GM23338 (cell line): Measurements from ENCODE around the gene ARL15. TPM values are rescaled to one million over a fixed set of nuclear protein-coding genes. Genes with fewer than 3 reads are reported as not detected.

Experiments used
- ATAC-seq: fragments of 200-7000 bp; cut with Tn5 transposase; 3 replicates; pipeline ENCODE4 v1.9.1; 2020
- DNase-seq: peaks from one replicate; pipeline ENCODE4 v3.0.0-alpha.2; 2015; ENCODE audit warnings: low spot score
- H2AFZ ChIP-seq: fragments of 200-600 bp; sonication (generic); 2 replicates; pipeline ENCODE4 v1.8.0; 2016; ENCODE audit warnings: antibody characterized with exemption, mild to moderate bottlenecking, moderate library complexity
- H3F3A ChIP-seq: fragments of 200-600 bp; sonication (generic); replicated peaks from 2 replicates; pipeline ENCODE4 v1.8.0; 2017; ENCODE audit warnings: antibody characterized with exemption, mixed run types, low read depth
- H3K27ac ChIP-seq: fragments of 200-600 bp; sonication (generic); 2 replicates; pipeline ENCODE4 v1.6.1; 2016; ENCODE audit warnings: low read depth
- H3K27me3 ChIP-seq: fragments of 200-600 bp; sonication (generic); 2 replicates; pipeline ENCODE4 v1.8.0; 2016; ENCODE audit warnings: mild to moderate bottlenecking, mixed run types, moderate library complexity; ENCODE audit not compliant: insufficient read depth
- H3K36me3 ChIP-seq: fragments of 200-600 bp; sonication (generic); 2 replicates; pipeline ENCODE4 v1.8.0; 2016; ENCODE audit warnings: mild to moderate bottlenecking; ENCODE audit not compliant: insufficient read depth
- H3K4me1 ChIP-seq: fragments of 200-600 bp; sonication (generic); 2 replicates; pipeline ENCODE4 v1.8.0; 2016; ENCODE audit warnings: mild to moderate bottlenecking, moderate library complexity; ENCODE audit not compliant: insufficient read depth
- H3K4me2 ChIP-seq: fragments of 200-600 bp; sonication (generic); 2 replicates; pipeline ENCODE4 v1.7.1; 2017; ENCODE audit warnings: mixed run types
- H3K4me3 ChIP-seq: fragments of 200-600 bp; sonication (generic); 2 replicates; pipeline ENCODE4 v1.6.1; 2016; ENCODE audit warnings: mixed run types
- H3K79me2 ChIP-seq: fragments of 200-600 bp; sonication (generic); replicated peaks from 2 replicates; pipeline ENCODE4 v1.8.0; 2017; ENCODE audit warnings: mild to moderate bottlenecking; ENCODE audit not compliant: insufficient read depth
- H3K9me2 ChIP-seq: fragments of 200-600 bp; sonication (generic); 2 replicates; pipeline ENCODE4 v1.8.0; 2017; ENCODE audit not compliant: insufficient read depth
- H4K20me1 ChIP-seq: fragments of 200-600 bp; sonication (generic); replicated peaks from 2 replicates; pipeline ENCODE4 v1.8.0; 2017; ENCODE audit warnings: mild to moderate bottlenecking; ENCODE audit not compliant: insufficient read depth
- H3K27ac Mint-ChIP-seq: 2 replicates; pipeline ENCODE4 v1.8.0; 2020; ENCODE audit warnings: inconsistent platforms, mild to moderate bottlenecking, moderate library complexity, mixed read lengths
- H3K27me3 Mint-ChIP-seq: 3 replicates; pipeline ENCODE4 v1.8.0; 2022; ENCODE audit warnings: low read depth, mild to moderate bottlenecking, moderate library complexity, mixed read lengths, inconsistent platforms; ENCODE audit not compliant: insufficient read depth, poor library complexity
- H3K36me3 Mint-ChIP-seq: 3 replicates; pipeline ENCODE4 v1.8.0; 2021; ENCODE audit warnings: low read depth, mild to moderate bottlenecking, inconsistent platforms, moderate library complexity, mixed read lengths
- H3K4me1 Mint-ChIP-seq: 3 replicates; pipeline ENCODE4 v1.8.0; 2020; ENCODE audit warnings: mild to moderate bottlenecking, inconsistent platforms, mixed read lengths
- H3K4me3 Mint-ChIP-seq: 3 replicates; pipeline ENCODE4 v1.8.0; 2021; ENCODE audit warnings: moderate library complexity, mild to moderate bottlenecking, inconsistent platforms, mixed read lengths
- H3K9me3 Mint-ChIP-seq: 3 replicates; pipeline ENCODE4 v1.8.0; 2020; ENCODE audit warnings: moderate library complexity, mild to moderate bottlenecking, inconsistent platforms, mixed read lengths
- CREB1 ChIP-seq: fragments of 250-450 bp; sonication (Bioruptor Pico); IDR thresholded peaks from 2 replicates; pipeline ENCODE4 v1.5.0; 2020; ENCODE audit warnings: low read depth, mild to moderate bottlenecking, moderate library complexity
- EZH2 ChIP-seq: fragments of 200-600 bp; sonication (generic); IDR thresholded peaks from one replicate; pipeline ENCODE4 v1.8.0; 2017; ENCODE audit warnings: antibody characterized with exemption, mild to moderate bottlenecking, low read depth; ENCODE audit not compliant: unreplicated experiment
- EZH2phosphoT487 ChIP-seq: fragments of 200-600 bp; sonication (generic); IDR thresholded peaks from one replicate; pipeline ENCODE4 v1.8.1; 2018; ENCODE audit warnings: antibody characterized with exemption; ENCODE audit not compliant: unreplicated experiment
- JUNB ChIP-seq: IDR thresholded peaks from one replicate; pipeline ENCODE4 v1.6.1; 2016; ENCODE audit warnings: antibody characterized with exemption; ENCODE audit not compliant: unreplicated experiment
- NANOG ChIP-seq: IDR thresholded peaks from 2 replicates; pipeline ENCODE4 v1.6.1; 2016; ENCODE audit warnings: antibody characterized with exemption, borderline replicate concordance
- POLR2AphosphoS5 ChIP-seq: IDR thresholded peaks from 2 replicates; pipeline ENCODE4 v1.6.1; 2016; ENCODE audit warnings: antibody characterized with exemption, low read depth
- STAT1 ChIP-seq: IDR thresholded peaks from one replicate; pipeline ENCODE4 v1.6.1; 2016; ENCODE audit warnings: antibody characterized with exemption; ENCODE audit not compliant: unreplicated experiment
- ZNF114 ChIP-seq: fragments of 250-450 bp; sonication (Bioruptor Pico); IDR thresholded peaks from 2 replicates; pipeline ENCODE4 v1.5.0; 2020; ENCODE audit warnings: mild to moderate bottlenecking, moderate library complexity
- ZNF331 ChIP-seq: fragments of 250-450 bp; sonication (Bioruptor Pico); IDR thresholded peaks from 2 replicates; pipeline ENCODE4 v1.5.0; 2020; ENCODE audit warnings: low read depth, mild to moderate bottlenecking, moderate library complexity
- polyA plus RNA-seq: library from polyadenylated mRNA; unstranded; fragments of >200 nt; fragmentation: Nextera tagmentation; extraction: Ambion mirVana; gene quantifications from 2 replicates; pipeline ENCODE4 v1.2.1, GENCODE V29; 2016
- total RNA-seq: library from RNA; depleted of rRNA; stranded (reverse); fragments of >200 nt; shearing (Covaris generic); gene quantifications from 2 replicates; pipeline ENCODE4 v1.2.3, GENCODE V29; 2014
- TF ChIP-seq, protein P1 (sequence below), 2 experiments: fragments of 200-600 bp in 1 of 2; sonication (generic) in 1 of 2; conservative IDR thresholded peaks; 2 replicates each; pipeline versions ENCODE4 v1.5.1 to v1.6.1; 2016 to 2017; ENCODE audit warnings: antibody characterized with exemption in 2 of 2, low read depth in 2 of 2, mild to moderate bottlenecking in 2 of 2, moderate library complexity in 1 of 2
- TF ChIP-seq, protein P2 (sequence below): IDR thresholded peaks from 2 replicates; pipeline ENCODE4 v1.6.1; 2016; ENCODE audit warnings: antibody characterized with exemption
- TF ChIP-seq, protein P3 (sequence below): fragments of 250-450 bp; sonication (Bioruptor Pico); IDR thresholded peaks from 2 replicates; pipeline ENCODE4 v1.5.0; 2020; ENCODE audit warnings: mild to moderate bottlenecking, moderate library complexity
- TF ChIP-seq, protein P4 (sequence below): IDR thresholded peaks from one replicate; pipeline ENCODE4 v1.6.1; 2018; ENCODE audit warnings: antibody characterized with exemption; ENCODE audit not compliant: unreplicated experiment

ARL15 gene
- total and polyA plus RNA-seq, 2 experiments from 2014 or later: 13.0 to 54.0 TPM

DNA sequence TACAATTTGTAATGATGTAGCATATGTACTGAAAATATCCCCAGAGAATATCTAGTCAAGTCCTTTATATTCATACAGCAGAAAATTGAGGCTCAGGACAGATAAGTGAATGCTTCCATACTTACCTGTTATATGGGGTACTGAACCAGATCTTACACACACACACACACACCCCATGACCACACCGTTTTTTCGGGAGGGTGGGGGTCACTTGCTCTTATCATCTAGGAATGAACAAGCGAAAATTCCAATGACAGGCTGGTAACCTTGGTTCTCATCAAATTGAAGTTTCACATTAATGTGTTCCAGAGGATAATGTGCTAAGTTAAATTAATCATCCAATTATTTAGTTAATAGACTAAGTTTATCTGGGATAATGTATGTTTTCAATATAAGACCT, 48.8 kb downstream of the ARL15 start:
- no peaks in the 10 kb centered on the region for H3K36me3 ChIP-seq

More for the DNA sequence above, 48.8 kb downstream of the ARL15 start:
- Mint-ChIP-seq H3K27ac (no peak overlapping the region), H3K27me3 (no peaks in the 10 kb centered on the region), H3K36me3 (no peaks in the 10 kb centered on the region), H3K4me3 (no peak overlapping the region), H3K4me1 (peaks cover 19% of the 10 kb centered on the region), H3K9me3 (no peaks in the 10 kb centered on the region)
- TF ChIP-seq, protein P1, sequence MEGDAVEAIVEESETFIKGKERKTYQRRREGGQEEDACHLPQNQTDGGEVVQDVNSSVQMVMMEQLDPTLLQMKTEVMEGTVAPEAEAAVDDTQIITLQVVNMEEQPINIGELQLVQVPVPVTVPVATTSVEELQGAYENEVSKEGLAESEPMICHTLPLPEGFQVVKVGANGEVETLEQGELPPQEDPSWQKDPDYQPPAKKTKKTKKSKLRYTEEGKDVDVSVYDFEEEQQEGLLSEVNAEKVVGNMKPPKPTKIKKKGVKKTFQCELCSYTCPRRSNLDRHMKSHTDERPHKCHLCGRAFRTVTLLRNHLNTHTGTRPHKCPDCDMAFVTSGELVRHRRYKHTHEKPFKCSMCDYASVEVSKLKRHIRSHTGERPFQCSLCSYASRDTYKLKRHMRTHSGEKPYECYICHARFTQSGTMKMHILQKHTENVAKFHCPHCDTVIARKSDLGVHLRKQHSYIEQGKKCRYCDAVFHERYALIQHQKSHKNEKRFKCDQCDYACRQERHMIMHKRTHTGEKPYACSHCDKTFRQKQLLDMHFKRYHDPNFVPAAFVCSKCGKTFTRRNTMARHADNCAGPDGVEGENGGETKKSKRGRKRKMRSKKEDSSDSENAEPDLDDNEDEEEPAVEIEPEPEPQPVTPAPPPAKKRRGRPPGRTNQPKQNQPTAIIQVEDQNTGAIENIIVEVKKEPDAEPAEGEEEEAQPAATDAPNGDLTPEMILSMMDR (conservative IDR thresholded peaks at IDR 0.05; ENCODE audit: low read depth in 2 of 2): no peak
- TF ChIP-seq EZH2phosphoT487 (no peak), ZNF114 (CRISPR knock-in tag) (no peak), JUNB (no peak), ZNF331 (CRISPR knock-in tag) (no peak), CREB1 (no peak), NANOG (no peak), STAT1 (no peak), EZH2 (no peak), POLR2AphosphoS5 (no peak)
- TF ChIP-seq, protein P2, sequence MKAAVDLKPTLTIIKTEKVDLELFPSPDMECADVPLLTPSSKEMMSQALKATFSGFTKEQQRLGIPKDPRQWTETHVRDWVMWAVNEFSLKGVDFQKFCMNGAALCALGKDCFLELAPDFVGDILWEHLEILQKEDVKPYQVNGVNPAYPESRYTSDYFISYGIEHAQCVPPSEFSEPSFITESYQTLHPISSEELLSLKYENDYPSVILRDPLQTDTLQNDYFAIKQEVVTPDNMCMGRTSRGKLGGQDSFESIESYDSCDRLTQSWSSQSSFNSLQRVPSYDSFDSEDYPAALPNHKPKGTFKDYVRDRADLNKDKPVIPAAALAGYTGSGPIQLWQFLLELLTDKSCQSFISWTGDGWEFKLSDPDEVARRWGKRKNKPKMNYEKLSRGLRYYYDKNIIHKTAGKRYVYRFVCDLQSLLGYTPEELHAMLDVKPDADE: no peak
- TF ChIP-seq, protein P3, sequence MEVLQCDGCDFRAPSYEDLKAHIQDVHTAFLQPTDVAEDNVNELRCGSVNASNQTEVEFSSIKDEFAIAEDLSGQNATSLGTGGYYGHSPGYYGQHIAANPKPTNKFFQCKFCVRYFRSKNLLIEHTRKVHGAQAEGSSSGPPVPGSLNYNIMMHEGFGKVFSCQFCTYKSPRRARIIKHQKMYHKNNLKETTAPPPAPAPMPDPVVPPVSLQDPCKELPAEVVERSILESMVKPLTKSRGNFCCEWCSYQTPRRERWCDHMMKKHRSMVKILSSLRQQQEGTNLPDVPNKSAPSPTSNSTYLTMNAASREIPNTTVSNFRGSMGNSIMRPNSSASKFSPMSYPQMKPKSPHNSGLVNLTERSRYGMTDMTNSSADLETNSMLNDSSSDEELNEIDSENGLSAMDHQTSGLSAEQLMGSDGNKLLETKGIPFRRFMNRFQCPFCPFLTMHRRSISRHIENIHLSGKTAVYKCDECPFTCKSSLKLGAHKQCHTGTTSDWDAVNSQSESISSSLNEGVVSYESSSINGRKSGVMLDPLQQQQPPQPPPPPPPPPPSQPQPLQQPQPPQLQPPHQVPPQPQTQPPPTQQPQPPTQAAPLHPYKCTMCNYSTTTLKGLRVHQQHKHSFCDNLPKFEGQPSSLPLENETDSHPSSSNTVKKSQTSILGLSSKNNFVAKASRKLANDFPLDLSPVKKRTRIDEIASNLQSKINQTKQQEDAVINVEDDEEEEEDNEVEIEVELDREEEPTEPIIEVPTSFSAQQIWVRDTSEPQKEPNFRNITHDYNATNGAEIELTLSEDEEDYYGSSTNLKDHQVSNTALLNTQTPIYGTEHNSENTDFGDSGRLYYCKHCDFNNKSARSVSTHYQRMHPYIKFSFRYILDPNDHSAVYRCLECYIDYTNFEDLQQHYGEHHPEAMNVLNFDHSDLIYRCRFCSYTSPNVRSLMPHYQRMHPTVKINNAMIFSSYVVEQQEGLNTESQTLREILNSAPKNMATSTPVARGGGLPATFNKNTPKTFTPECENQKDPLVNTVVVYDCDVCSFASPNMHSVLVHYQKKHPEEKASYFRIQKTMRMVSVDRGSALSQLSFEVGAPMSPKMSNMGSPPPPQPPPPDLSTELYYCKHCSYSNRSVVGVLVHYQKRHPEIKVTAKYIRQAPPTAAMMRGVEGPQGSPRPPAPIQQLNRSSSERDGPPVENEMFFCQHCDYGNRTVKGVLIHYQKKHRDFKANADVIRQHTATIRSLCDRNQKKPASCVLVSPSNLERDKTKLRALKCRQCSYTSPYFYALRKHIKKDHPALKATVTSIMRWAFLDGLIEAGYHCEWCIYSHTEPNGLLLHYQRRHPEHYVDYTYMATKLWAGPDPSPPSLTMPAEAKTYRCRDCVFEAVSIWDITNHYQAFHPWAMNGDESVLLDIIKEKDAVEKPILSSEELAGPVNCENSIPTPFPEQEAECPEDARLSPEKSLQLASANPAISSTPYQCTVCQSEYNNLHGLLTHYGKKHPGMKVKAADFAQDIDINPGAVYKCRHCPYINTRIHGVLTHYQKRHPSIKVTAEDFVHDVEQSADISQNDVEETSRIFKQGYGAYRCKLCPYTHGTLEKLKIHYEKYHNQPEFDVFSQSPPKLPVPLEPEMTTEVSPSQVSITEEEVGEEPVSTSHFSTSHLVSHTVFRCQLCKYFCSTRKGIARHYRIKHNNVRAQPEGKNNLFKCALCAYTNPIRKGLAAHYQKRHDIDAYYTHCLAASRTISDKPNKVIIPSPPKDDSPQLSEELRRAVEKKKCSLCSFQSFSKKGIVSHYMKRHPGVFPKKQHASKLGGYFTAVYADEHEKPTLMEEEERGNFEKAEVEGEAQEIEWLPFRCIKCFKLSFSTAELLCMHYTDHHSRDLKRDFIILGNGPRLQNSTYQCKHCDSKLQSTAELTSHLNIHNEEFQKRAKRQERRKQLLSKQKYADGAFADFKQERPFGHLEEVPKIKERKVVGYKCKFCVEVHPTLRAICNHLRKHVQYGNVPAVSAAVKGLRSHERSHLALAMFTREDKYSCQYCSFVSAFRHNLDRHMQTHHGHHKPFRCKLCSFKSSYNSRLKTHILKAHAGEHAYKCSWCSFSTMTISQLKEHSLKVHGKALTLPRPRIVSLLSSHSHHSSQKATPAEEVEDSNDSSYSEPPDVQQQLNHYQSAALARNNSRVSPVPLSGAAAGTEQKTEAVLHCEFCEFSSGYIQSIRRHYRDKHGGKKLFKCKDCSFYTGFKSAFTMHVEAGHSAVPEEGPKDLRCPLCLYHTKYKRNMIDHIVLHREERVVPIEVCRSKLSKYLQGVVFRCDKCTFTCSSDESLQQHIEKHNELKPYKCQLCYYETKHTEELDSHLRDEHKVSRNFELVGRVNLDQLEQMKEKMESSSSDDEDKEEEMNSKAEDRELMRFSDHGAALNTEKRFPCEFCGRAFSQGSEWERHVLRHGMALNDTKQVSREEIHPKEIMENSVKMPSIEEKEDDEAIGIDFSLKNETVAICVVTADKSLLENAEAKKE: no peak
- TF ChIP-seq, protein P4, sequence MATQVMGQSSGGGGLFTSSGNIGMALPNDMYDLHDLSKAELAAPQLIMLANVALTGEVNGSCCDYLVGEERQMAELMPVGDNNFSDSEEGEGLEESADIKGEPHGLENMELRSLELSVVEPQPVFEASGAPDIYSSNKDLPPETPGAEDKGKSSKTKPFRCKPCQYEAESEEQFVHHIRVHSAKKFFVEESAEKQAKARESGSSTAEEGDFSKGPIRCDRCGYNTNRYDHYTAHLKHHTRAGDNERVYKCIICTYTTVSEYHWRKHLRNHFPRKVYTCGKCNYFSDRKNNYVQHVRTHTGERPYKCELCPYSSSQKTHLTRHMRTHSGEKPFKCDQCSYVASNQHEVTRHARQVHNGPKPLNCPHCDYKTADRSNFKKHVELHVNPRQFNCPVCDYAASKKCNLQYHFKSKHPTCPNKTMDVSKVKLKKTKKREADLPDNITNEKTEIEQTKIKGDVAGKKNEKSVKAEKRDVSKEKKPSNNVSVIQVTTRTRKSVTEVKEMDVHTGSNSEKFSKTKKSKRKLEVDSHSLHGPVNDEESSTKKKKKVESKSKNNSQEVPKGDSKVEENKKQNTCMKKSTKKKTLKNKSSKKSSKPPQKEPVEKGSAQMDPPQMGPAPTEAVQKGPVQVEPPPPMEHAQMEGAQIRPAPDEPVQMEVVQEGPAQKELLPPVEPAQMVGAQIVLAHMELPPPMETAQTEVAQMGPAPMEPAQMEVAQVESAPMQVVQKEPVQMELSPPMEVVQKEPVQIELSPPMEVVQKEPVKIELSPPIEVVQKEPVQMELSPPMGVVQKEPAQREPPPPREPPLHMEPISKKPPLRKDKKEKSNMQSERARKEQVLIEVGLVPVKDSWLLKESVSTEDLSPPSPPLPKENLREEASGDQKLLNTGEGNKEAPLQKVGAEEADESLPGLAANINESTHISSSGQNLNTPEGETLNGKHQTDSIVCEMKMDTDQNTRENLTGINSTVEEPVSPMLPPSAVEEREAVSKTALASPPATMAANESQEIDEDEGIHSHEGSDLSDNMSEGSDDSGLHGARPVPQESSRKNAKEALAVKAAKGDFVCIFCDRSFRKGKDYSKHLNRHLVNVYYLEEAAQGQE: no peak
- Histone ChIP-seq H3F3A (no peaks in the 10 kb centered on the region), H3K4me3 (no peak overlapping the region), H4K20me1 (no peaks in the 10 kb centered on the region; the same call in 1 of the 2 replicates), H3K4me2 (no peak overlapping the region), H3K4me1 (no peaks in the 10 kb centered on the region), H3K27ac (no peak overlapping the region), H3K9me2 (no peaks in the 10 kb centered on the region), H2AFZ (no peak overlapping the region), H3K27me3 (no peaks in the 10 kb centered on the region), H3K79me2 (peaks cover 19% of the 10 kb centered on the region)
- ATAC-seq (no peak), DNase-seq (no peak)
